ENCODE results near the gene EPC2.
"Not testable (repeated sequence)": the region's sequence is repeated elsewhere in the genome, so short reads cannot be mapped to it uniquely, and the experiment has no call there.

EPC2 gene

DNA sequence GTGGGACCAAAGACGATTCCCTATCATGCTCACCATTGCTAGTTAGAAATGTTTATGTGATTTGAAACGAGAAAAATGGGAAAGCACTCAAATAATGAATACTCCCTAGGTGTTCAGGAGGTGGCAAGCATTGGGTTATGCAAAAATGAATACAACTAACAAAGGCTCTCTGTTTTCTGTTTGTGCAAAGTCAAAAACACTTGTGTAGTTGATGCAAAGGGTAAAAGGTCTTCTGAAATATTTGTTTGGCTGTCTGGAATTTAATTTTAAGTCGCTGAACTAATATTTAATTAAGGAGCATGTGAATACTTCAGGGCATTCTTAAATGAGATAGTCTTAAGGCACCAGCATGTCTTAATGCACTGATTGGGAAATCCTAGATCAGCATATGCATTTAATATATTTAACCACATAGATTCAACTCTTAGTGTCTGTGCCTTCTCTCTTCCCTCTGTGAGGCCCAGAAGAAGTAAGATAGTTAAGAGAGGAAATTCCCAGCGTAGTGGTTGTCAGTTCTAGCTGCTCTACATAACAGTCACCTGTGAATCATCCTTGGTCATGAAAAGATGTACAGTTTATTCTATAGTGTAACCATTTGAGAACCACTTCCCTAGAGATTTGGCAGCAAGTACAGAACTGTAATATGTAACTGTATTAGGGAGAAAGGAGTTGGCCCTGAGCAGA lies 111.9 kb downstream of the EPC2 start:
- Histone ChIP-seq H3K9me3 (ENCODE audit: control insufficient read depth in 2 of 2, low read length in 2 of 2) (no peaks in the 10 kb centered on the region), H3K9ac (ENCODE audit: low read length in 2 of 2) (no peak overlapping the region), H3K4me1 (ENCODE audit: control insufficient read depth, insufficient read depth, low read length) (no peaks in the 10 kb centered on the region), H3K27me3 (ENCODE audit: control insufficient read depth in 1 of 2, insufficient read depth in 2 of 2, low read length in 2 of 2) (no peaks in the 10 kb centered on the region), H3K27ac (ENCODE audit: low read length) (no peak overlapping the region), H3K36me3 (ENCODE audit: control insufficient read depth in 2 of 2, insufficient read depth in 2 of 2, low read length in 2 of 2) (no peaks in the 10 kb centered on the region), H3K4me3 (ENCODE audit: low read length in 2 of 2) (no peak overlapping the region)

DNA sequence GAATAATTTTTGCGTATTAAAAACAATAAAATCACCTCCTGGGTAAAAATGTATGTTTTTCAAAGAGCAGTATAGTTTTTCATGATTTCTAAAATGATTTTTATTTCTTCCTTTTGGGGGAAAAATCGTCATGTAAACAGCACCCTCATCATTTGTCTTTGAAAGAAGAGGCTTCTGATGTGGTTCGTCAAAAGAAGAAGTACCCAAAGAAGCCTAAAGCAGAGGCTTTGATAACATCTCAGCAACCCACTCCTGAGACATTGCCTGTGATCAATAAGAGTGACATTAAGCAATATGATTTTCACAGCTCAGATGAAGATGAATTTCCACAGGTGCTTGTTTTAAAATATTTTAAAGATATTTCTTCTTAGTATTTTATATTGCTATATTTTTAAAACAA lies 120.3 kb downstream of the EPC2 start:
- H3K9me3 ChIP-seq (ENCODE audit: control insufficient read depth in 2 of 2, low read length in 2 of 2) = no peaks in the 10 kb centered on the region
- peaks cover 7 to 8% of the 10 kb centered on the region in 2 donors for H3K36me3 ChIP-seq (ENCODE audit: control insufficient read depth in 2 of 2, insufficient read depth in 2 of 2, low read length in 2 of 2)
- H3K27ac ChIP-seq (ENCODE audit: low read length) = no peak overlapping the region
- H3K4me1 ChIP-seq (ENCODE audit: control insufficient read depth, insufficient read depth, low read length) = no peaks in the 10 kb centered on the region
- H3K9ac ChIP-seq (ENCODE audit: low read length in 2 of 2) = no peak overlapping the region
- no peaks in the 10 kb centered on the region for H3K27me3 ChIP-seq (ENCODE audit: control insufficient read depth in 1 of 2, insufficient read depth in 2 of 2, low read length in 2 of 2)
- no peak overlapping the region for H3K4me3 ChIP-seq (ENCODE audit: low read length in 2 of 2)

GRCh38 chr2:148770047-148770446 lies 125.5 kb downstream of the EPC2 start:
- no peaks in the 10 kb centered on the region for H3K9me3 ChIP-seq (ENCODE audit: control insufficient read depth in 2 of 2, low read length in 2 of 2)
- H3K4me3 ChIP-seq (ENCODE audit: low read length in 2 of 2) = no peak overlapping the region
- no peak overlapping the region for H3K27ac ChIP-seq (ENCODE audit: low read length)
- no peak overlapping the region for H3K9ac ChIP-seq (ENCODE audit: low read length in 2 of 2)
- peaks cover 13 to 17% of the 10 kb centered on the region in 2 donors for H3K36me3 ChIP-seq (ENCODE audit: control insufficient read depth in 2 of 2, insufficient read depth in 2 of 2, low read length in 2 of 2)
- no peaks in the 10 kb centered on the region for H3K27me3 ChIP-seq (ENCODE audit: control insufficient read depth in 1 of 2, insufficient read depth in 2 of 2, low read length in 2 of 2)
- H3K4me1 ChIP-seq (ENCODE audit: control insufficient read depth, insufficient read depth, low read length) = no peaks in the 10 kb centered on the region

DNA sequence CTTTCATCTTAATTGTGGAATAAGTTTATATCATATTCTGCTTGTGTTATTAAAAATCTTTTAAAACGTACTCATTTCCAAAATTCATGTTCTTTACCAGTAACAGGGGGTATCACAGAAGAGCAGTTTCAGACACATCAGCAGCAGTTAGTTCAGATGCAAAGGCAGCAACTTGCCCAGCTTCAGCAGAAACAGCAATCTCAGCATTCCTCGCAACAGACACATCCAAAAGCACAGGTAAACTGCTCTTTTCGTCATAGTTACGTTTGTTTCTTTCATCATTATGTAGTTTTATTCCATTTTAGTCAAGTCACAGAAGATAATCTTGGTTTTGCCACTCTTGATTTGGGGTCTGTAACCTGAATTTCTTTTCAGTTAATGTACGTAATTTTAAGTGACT lies 137.0 kb downstream of the EPC2 start:
- Histone ChIP-seq H3K9ac (ENCODE audit: low read length in 2 of 2) (no peak overlapping the region), H3K27me3 (ENCODE audit: control insufficient read depth in 1 of 2, insufficient read depth in 2 of 2, low read length in 2 of 2) (no peaks in the 10 kb centered on the region), H3K9me3 (ENCODE audit: control insufficient read depth in 2 of 2, low read length in 2 of 2) (no peaks in the 10 kb centered on the region), H3K4me3 (ENCODE audit: low read length in 2 of 2) (no peak overlapping the region), H3K27ac (ENCODE audit: low read length) (no peak overlapping the region), H3K4me1 (ENCODE audit: control insufficient read depth, insufficient read depth, low read length) (no peaks in the 10 kb centered on the region), H3K36me3 (ENCODE audit: control insufficient read depth in 2 of 2, insufficient read depth in 2 of 2, low read length in 2 of 2) (peaks cover 20 to 23% of the 10 kb centered on the region in 2 donors)

- Histone ChIP-seq H3K36me3 (ENCODE audit: control insufficient read depth in 2 of 2, insufficient read depth in 2 of 2, low read length in 2 of 2) (peaks cover 10% of the 10 kb centered on the region in 2 donors), H3K9me3 (ENCODE audit: control insufficient read depth in 2 of 2, low read length in 2 of 2) (no peaks in the 10 kb centered on the region), H3K27me3 (ENCODE audit: control insufficient read depth in 1 of 2, insufficient read depth in 2 of 2, low read length in 2 of 2) (no peaks in the 10 kb centered on the region), H3K4me1 (ENCODE audit: control insufficient read depth, insufficient read depth, low read length) (no peaks in the 10 kb centered on the region), H3K9ac (ENCODE audit: low read length in 2 of 2) (no peak overlapping the region), H3K4me3 (ENCODE audit: low read length in 2 of 2) (no peak overlapping the region), H3K27ac (ENCODE audit: low read length) (no peak overlapping the region)
Observed at GRCh38 chr2:148789059-148789458, 144.5 kb downstream of the EPC2 start.

- not testable (repeated sequence) for H3K27ac ChIP-seq (ENCODE audit: low read length); H3K9me3 ChIP-seq (ENCODE audit: control insufficient read depth in 2 of 2, low read length in 2 of 2); H3K36me3 ChIP-seq (ENCODE audit: control insufficient read depth in 2 of 2, insufficient read depth in 2 of 2, low read length in 2 of 2); H3K9ac ChIP-seq (ENCODE audit: low read length in 2 of 2); H3K27me3 ChIP-seq (ENCODE audit: control insufficient read depth in 1 of 2, insufficient read depth in 2 of 2, low read length in 2 of 2); H3K4me3 ChIP-seq (ENCODE audit: low read length in 2 of 2); H3K4me1 ChIP-seq (ENCODE audit: control insufficient read depth, insufficient read depth, low read length)
Observed at GRCh38 chr2:148790172-148790571, 145.6 kb downstream of the EPC2 start.

DNA sequence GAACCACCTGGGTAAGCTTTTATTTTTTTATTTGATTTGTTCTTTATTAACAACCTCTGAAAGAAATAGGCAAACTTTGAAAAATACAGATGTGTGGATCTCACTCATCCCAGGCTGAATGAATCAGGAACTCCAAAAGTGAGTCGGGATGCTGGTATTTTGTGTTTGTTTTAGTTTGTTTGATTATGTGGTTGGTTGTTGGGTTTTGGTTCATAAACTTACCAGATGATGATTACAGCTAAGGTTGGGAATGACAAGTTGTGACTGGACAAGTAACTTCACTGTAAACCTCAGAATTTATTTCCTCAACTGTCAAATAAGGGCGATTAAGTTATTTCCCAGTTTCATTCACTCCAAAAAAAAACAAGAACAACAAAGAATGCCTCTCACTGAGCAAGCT lies 150.0 kb downstream of the EPC2 start:
- Histone ChIP-seq H3K4me3 (ENCODE audit: low read length in 2 of 2) (no peak overlapping the region), H3K9me3 (ENCODE audit: control insufficient read depth in 2 of 2, low read length in 2 of 2) (no peaks in the 10 kb centered on the region), H3K4me1 (ENCODE audit: control insufficient read depth, insufficient read depth, low read length) (no peaks in the 10 kb centered on the region), H3K27me3 (ENCODE audit: control insufficient read depth in 1 of 2, insufficient read depth in 2 of 2, low read length in 2 of 2) (no peaks in the 10 kb centered on the region), H3K27ac (ENCODE audit: low read length) (no peak overlapping the region), H3K9ac (ENCODE audit: low read length in 2 of 2) (no peak overlapping the region), H3K36me3 (ENCODE audit: control insufficient read depth in 2 of 2, insufficient read depth in 2 of 2, low read length in 2 of 2) (no peaks in the 10 kb centered on the region)

- no peak overlapping the region for H3K27ac ChIP-seq (ENCODE audit: low read length)
- no peak overlapping the region for H3K4me3 ChIP-seq (ENCODE audit: low read length in 2 of 2)
- H3K36me3 ChIP-seq (ENCODE audit: control insufficient read depth in 2 of 2, insufficient read depth in 2 of 2, low read length in 2 of 2) = no peaks in the 10 kb centered on the region
- no peak overlapping the region for H3K9ac ChIP-seq (ENCODE audit: low read length in 2 of 2)
- no peaks in the 10 kb centered on the region for H3K4me1 ChIP-seq (ENCODE audit: control insufficient read depth, insufficient read depth, low read length)
- H3K27me3 ChIP-seq (ENCODE audit: control insufficient read depth in 1 of 2, insufficient read depth in 2 of 2, low read length in 2 of 2) = no peaks in the 10 kb centered on the region
- H3K9me3 ChIP-seq (ENCODE audit: control insufficient read depth in 2 of 2, low read length in 2 of 2) = no peaks in the 10 kb centered on the region
Observed at GRCh38 chr2:148796735-148797512, 152.4 kb downstream of the EPC2 start.

DNA sequence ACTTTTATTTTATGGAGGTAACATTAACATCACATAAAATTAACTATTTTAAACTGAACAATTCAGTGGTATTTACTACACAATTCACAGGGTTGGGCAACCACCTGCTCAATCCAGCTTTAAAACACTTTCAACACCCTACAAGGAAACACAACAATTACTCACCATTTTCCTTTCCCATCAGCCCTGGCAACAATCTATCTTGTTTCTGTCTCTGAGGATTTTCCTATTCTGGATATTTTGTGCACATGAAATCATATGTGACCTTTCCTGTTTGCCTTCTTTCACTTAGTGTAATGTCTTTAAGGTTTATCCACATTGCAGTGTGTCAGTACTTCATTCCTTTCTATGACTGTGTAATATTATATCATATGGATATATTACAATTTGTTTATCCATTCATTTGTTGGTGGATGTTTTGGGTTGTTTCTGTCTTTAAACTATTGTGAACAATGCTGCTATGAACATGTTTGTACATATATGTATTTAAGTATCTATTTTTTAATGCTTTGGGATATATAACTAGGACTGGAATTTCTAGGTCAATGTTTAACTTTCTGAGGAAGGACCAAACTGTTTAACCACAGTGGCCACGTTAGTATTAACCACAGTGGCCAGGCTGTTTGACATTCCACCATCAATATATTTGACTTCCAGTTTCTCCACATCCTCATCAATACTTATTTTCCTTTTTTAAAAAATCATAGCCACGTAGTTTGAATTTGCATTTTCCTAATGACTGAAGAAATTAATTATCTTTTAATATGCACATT lies 158.1 kb downstream of the EPC2 start:
- Histone ChIP-seq H3K4me1 (ENCODE audit: control insufficient read depth, insufficient read depth, low read length) (no peaks in the 10 kb centered on the region), H3K36me3 (ENCODE audit: control insufficient read depth in 2 of 2, insufficient read depth in 2 of 2, low read length in 2 of 2) (no peaks in the 10 kb centered on the region), H3K9me3 (ENCODE audit: control insufficient read depth in 2 of 2, low read length in 2 of 2) (peaks cover 0 to 2% of the 10 kb centered on the region in 2 donors), H3K27ac (ENCODE audit: low read length) (no peak overlapping the region), H3K9ac (ENCODE audit: low read length in 2 of 2) (no peak overlapping the region), H3K4me3 (ENCODE audit: low read length in 2 of 2) (no peak overlapping the region), H3K27me3 (ENCODE audit: control insufficient read depth in 1 of 2, insufficient read depth in 2 of 2, low read length in 2 of 2) (no peaks in the 10 kb centered on the region)

DNA sequence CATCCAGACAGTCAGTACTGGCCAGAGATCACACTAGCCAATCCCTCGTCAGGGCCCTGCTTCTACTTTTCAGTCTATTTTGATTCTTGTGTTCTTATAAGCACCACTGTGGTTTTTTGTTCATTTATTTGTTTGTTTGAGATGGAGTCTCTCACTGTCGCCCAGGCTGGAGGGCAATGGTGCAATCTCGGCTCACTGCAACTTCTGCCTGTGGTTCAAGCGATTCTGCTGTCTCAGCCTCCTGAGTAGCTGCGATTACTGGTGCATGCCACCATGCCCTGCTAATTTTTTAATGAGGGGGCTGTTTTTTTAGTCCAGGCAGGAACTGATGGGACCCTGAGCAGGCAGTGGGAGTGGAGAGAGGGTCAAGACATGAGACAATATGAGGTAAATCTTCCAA lies 165.5 kb downstream of the EPC2 start:
- Histone ChIP-seq H3K9me3 (ENCODE audit: control insufficient read depth in 2 of 2, low read length in 2 of 2) (peaks cover 0 to 2% of the 10 kb centered on the region in 2 donors), H3K36me3 (ENCODE audit: control insufficient read depth in 2 of 2, insufficient read depth in 2 of 2, low read length in 2 of 2) (no peaks in the 10 kb centered on the region), H3K4me1 (ENCODE audit: control insufficient read depth, insufficient read depth, low read length) (peaks cover 4% of the 10 kb centered on the region), H3K4me3 (ENCODE audit: low read length in 2 of 2) (no peak overlapping the region), H3K27me3 (ENCODE audit: control insufficient read depth in 1 of 2, insufficient read depth in 2 of 2, low read length in 2 of 2) (no peaks in the 10 kb centered on the region), H3K9ac (ENCODE audit: low read length in 2 of 2) (no peak overlapping the region), H3K27ac (ENCODE audit: low read length) (no peak overlapping the region)

Data from stomach smooth muscle (tissue), 2 donors.